GM18511 (cell line): ENCODE data around the gene RAD23B.
"Not testable (repeated sequence)": the region's sequence is repeated elsewhere in the genome, so short reads cannot be mapped to it uniquely, and the experiment has no call there.

Source experiments
- ATAC-seq: cut with Tn5 transposase; IDR thresholded peaks from one replicate; pipeline ENCODE4 v1.9.1; 2021; ENCODE audit warnings: mild to moderate bottlenecking, moderate library complexity; ENCODE audit not compliant: unreplicated experiment

RAD23B gene

DNA sequence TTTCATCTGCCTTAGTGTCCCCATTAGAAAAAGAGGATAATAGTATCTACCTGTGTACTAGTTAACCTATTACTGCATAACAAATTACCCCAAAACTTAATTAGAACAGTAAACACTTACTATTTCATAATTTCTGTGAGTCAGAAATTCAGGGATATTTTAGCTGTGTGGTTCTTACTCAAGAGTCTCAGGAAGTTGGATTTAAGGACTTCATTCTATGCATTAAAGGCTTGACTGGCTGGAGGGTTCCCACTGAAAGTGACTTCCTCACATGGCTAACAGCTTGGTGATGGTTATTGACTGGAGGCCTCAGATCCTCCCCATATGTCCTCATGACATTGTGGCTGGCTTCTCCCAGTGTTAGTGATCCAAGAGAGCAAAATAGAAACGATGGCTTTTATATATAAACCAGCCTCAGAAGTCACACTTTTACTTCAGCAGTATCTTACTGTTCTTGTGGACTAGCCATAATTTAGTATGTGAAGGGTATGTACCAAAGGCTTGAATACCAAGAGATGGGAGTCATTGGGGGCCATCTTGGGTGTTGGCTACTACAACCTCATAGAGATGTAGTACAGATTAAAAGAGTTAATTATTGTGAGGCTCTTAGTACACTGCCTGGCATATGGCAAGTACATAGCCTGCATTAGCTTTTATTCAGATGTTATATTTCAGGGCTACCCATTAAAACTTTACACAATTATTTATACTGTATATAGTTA, 9.9 kb downstream of the RAD23B start:
- no peak for ATAC-seq

DNA sequence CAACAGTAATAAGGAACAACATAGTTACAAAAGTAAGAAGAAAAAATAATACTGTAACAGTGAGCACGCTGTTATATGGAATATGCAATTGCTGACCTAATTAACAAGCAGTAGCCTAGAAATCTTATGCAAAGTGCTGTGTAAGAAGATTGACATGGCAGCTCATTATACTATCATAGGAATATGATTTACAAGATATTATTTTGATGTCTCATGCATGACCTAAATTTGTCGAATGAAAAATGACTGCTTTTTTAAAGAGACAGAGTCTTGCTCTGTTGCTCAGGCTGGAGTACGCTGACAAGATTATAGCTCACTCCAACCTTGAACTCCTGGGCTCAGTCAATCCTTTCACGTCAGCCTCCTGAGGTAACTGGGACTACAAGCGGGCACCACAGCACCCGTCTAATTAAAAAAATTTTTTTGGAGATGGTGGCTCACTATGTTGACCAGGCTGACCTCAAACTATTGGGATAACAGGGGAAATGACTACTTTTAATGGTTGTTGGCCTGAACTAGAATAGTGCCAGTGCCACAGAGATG, 10.5 kb downstream of the RAD23B start:
- no peak for ATAC-seq

DNA sequence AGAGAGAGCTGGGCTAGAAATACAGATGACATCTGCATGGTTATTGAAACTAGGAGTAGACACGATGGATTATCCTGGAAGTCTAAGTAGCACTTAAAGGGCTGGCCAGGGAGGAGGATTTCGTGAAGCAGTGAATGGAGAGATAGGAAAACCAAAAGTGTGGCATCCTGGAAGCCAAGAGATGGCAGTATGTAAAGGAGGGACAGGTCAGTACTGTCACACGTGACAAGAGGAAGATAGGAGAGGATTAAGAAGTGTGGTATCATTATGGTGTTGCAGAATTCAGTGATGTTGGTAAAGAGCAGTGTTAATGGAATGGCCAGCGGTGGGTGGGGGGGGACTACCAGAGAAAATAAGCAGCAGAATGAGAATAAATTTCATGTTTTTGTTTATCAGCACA, 11.7 kb downstream of the RAD23B start:
- no peak for ATAC-seq

DNA sequence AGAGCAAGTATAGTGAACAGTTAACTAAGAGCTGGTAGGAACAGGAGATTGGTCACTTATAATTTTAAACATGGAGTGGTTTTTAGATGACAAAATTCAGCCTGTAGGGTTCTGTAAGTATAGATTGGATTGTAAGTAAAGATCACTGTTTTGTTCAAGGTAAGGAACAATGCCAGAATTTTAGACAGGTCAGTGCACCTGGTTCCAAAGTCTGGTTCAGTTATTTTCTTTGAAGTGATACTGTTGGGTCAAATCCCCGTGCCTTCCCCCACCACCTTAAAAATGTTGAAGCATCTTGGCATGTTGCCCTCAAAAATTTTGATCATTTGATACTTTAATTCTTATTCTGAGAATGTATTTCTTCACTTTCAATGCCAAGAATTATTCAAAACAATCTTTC, 12.9 kb downstream of the RAD23B start:
- ATAC-seq, result no peak

DNA sequence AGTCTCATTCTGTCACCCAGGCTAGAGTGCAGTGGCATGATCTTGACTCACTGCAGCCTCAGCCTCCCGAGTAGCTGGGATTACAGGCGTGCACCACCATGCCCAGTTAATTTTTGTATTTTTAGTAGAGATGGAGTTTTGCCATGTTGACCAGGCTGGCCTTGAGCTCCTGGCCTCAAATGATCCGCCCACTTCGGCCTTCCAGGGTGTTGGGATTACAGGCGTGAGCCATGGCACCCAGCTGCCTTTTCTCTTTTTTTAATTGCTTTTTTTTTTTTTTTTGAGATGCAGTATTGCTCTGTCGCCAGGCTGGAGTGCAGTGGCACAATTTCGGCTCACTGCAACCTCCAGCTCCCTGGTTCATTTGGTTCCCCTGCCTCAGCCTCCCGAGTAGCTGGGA, 13.5 kb downstream of the RAD23B start:
- not testable (repeated sequence) for ATAC-seq

DNA sequence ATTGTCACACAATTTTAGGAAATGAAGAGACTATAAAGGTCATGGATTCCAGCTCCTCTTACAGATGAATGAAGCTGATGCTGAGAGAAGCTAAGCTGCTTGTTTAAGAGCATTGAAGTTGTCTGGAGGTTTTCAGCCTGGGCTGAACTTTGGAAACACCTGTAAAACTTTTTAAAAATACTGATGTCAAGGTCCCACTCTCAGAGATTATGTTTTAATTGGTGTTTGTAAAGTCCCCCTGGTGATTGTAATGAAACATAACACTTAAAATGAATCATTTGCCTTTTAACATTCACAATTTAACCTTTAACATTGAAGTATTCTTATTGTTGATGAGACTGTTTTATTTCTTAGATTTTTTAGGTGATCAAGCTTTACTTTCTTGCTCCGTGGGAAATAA, 16.4 kb downstream of the RAD23B start:
- no peak for ATAC-seq

DNA sequence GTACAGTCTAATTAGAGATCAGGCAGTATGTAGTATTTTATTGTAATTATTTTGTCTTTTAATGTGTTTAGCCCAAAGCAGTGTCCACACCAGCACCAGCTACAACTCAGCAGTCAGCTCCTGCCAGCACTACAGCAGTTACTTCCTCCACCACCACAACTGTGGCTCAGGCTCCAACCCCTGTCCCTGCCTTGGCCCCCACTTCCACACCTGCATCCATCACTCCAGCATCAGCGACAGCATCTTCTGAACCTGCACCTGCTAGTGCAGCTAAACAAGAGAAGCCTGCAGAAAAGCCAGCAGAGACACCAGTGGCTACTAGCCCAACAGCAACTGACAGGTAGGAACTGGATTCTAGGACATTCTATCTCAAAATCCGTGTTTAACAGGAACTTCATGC, 23.2 kb downstream of the RAD23B start:
- no peak for ATAC-seq

DNA sequence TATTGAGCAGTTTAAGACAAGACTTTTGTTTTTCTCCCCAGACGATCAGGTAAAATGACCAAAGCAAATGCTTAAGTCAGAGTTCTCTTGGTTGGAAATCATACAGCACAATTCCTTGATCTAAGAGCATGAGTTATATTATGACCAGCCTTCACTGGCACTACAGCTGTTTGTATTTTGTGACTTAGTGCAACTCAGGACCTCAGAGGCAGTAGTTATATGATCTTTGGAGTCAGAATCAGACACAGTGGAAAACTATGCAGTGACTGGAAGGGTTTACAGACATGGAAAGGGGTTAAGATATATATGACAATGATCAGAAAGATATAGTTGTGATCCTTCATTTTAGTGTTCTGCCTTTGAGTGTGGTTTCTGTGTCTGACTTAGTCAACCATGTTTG, 24.3 kb downstream of the RAD23B start:
- ATAC-seq, result no peak

DNA sequence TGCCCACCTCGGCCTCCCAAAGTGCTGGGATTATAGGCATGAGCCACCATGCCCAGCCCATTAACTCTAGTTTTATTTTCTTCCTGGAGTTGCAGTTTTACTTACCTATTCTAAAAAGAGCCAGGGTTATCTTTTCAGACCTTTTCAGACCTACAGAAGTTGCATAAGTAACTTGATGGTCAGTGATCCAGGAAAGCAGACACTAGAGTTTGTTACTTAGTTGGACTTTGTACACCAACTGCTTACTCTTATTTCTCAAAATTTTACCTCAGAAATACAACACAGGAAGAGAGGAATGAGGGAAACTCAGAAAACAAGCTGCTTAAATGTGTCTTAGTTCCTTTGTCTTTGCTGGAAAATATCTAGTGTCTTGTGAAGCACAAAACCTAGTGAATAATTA, 25.4 kb downstream of the RAD23B start:
- ATAC-seq, result no peak

DNA sequence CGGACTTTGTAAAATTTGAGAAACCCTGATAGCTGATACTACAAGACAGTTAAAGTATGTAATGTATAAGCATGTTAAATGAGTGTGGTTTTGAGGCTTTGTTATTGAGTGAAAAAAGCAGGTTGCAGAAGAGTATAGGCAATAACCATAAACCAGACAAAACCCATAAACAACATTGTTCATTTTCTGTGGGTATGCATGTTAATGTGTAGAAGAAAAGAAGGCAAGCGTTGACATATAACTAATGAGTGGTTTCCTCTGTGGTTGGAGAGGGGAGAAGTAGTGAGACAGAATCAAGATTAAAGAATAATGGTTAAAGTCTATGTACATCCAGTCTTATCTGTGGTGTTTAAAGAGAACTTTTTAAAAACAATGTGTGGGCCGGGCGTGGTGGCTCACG, 26.2 kb downstream of the RAD23B start:
- ATAC-seq, result peak; percentile 80

DNA sequence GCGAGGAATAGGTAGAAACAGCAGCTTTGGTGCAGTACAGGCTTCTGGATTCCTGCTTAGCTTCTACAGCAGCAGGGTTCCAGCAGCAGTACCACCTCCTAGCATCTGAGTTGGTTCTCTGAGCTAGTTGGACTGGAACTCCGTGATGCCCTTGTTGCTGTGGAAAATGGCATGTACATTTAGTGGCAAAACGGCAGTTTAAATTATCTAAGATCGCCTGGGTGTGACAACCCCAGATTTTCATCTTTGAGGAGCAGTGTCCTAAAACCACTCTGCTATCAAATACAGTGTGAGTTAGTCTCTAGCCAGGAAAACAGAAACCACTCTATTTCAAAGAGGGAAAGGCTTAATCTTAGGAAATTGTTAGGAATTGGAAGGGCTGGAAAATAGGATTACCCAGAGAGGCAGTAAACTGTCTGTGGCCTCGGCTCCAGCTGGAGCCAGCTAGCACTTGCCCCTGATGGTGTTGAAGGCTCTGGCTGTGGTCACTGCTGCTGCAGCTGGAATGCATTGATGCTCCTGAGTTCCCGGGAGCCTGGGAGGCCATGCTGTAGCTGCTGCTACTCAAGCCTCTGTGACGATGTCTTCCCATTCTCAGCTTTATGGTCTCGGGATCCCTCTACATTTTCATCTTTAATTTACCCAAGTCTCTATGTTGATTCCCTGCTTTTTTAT, 29.4 kb downstream of the RAD23B start:
- ATAC-seq, result no peak

DNA sequence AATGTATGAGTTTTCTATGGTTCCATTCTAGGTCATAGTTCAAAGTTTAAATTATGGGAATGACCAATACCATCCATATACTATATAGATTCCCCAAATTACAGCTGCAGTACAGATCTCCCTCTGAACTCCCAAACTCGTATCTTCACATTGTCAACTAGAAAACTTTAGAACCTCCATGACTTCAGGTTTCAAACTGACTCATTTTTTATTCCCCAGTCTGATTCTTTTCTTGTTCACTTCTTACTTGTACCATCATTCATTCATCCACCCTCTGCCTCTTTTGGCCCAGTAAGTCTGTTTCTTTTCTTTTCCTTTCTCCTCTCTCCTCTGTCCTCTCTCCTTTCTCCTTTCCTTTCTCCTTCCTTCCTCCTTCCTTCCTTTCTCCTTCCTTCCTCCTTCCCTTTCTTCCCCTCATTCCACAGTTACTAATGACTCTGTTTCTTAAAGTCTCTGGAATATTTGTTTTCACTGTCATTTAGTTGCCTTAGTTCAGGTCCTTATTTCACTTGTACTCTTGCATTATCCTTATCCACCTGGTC, 30.5 kb downstream of the RAD23B start:
- ATAC-seq, result no peak

DNA sequence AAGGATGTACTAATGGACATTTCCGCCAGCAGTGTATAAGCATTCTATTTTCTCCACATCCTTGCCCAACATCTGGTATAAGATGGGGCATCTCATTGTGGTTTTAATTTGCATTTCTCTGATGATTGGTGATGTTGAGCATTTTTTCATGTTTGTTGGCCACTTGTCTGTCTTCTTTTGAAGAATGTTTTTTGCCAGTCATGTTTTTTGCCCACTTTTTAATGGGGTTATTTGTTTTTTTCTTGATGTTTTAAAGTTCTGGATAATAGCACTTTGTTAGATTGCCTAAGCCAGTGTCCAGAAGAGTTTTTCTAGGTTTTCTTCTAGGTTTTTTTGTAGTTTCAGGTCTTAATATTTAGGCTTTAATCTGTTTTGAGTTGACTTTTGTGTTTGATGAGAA, 31.7 kb downstream of the RAD23B start:
- ATAC-seq, result no peak

DNA sequence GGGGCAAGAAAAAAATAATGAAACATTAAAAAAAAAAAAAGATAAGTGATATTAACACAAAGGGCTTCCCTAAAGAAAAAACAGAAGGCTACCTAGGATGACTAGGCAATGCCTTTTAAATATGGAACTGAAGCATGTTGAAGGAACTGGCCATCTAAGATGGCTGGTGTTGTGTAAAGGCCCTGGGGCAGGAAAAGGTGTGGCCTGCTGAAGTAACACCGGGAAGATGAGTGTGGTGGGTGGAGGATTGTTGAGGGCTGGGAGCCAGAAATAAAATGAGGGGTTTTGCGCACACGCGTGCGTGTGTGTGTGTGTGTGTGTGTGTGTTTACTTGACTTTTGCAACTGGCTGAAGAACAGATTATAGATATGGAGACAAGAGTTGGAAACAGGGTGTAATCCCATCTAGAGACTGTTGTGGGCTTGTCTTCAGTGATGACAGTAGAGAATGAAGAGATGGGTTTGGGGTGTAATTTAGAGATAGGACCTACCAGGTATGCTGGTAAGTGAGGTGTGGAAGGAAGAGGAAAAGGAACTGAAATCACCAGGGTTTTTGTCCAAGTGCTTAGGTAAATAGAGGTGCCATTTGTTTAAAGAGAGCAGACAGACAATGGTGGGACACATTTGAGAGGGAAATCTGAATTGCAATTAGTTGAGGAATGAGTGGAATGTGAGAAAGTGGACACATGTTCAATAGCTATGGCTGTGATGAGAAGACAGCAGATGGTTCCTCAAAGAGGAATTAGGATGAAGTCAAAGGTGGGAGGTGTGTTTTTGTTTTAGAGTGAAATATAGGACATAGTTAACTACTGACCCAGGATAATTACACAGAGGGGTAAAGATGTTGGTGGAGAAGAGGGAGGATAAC, 33.9 kb downstream of the RAD23B start:
- peak; percentile 39 for ATAC-seq

DNA sequence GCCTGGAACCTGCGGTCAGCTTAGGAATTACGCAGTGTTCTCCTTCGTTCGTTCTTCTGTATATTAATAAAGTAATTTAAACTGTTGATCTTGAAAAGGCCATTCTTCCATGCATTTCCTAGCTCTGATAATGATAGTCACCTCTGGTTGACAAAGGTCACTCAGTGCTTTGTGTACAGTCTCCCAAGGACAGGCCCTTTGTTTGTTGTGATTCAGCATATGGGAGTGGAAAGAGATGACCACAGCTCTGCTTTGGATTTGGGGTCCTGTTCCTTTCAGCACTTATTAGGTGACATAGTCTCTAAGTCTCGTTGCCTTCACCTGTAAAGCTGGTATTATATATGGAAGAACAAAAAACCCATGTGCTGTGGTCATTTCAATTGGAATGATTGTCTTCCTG, 39.6 kb downstream of the RAD23B start:
- no peak for ATAC-seq

DNA sequence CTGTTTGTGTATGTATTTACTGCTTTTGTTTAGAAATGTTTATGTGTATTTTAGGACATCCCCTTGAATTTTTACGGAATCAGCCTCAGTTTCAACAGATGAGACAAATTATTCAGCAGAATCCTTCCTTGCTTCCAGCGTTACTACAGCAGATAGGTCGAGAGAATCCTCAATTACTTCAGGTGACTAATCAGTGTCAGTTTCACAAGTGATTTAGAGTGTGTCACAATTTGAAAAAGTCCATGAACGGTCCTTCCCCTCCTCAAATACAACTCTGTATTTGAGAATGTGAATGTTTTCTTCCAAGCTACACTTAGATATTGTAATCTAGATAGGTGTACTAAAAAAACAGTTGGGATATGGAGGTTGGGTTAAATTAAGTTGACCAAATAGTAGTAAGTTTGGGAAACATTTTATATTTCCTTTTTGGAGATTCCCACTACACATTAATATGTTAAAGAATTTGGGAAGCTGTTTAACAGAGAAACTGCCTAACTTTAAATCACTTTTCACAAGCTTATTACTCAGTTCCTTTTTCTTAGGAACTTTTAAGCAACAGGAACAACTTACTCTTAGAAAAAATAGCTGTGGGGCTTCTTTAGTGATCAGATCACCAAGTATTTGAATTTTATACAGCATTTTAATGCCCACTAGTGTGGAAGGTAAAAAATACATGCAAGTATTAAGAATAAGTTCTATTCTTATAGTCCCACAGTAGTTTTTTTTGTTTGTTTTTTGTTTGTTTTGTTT, 40.9 kb downstream of the RAD23B start:
- no peak for ATAC-seq

DNA sequence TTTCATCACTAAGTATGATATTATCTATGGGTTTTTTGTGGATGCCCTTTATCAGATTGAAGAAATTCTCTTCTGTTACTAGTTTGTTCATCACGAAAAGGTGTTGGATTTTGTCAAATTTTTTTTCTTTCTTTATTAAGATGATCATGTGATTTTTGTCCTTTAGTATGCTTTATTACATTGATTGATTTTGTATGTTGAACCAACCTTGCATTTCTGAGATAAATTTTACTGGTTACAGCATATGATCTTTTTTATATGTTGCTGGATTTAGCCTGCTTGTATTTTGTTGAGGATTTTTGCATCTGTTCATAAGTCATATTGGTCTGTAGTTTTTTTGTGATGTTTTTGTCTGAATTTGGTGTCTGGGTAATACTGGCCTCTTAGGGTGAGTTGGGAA, 42.8 kb downstream of the RAD23B start:
- ATAC-seq, result no peak

DNA sequence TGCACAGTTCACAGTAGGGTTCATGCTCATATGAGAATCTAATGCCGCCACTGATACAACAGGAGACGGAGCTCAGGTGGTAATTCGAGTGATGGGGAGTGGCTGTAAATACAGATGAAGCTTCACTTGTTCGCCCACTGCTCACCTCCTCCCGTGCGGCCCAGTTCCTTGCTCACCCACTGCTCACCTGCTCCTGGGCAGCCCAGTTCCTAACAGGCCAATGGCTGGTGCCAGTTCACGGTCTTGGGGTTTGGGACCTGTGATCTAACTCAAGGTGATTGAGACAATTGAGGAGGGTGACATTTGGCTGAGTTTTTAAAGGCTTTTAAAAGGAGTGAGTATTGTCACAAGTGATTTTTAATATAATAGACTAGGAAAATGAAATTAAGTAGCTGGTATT, 45.4 kb downstream of the RAD23B start:
- no peak for ATAC-seq

DNA sequence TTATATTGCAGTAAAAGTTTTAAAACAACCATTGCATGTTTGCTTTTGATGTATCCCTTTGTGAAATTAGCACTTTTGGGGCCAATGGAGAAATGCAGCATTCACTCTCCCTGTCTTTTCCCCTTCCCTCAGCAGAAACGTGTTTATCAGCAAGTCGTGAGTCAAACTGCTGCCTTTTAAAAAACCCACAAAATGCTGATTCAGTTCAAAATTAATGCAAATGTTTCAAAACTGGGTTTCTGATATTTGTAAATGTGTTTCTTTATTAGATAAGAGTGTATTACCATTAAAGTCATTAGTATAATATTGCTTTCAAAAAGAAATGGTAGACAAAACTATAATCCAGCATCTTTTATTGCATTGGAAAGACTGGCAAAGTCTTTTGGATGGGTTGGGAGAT, 47.3 kb downstream of the RAD23B start:
- no peak for ATAC-seq

DNA sequence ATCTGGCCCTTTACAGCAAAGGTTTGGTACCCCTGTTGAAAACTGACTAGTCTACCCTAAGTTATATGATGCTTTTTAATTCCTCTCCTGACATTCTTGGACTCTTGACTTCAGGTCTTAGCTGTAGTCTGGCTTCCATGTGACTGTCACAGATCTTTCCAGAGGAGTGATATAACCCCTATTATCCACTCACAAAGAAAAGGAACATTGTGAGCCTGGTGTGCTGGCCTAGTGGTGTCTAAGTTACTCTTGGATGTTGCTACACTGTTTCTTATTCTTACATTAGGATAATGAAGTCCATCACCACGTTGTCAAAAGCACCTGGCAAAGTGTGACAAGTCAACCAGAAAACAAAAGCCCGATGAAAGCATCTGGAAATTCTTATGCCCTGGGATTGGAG, 49.8 kb downstream of the RAD23B start:
- no peak for ATAC-seq

DNA sequence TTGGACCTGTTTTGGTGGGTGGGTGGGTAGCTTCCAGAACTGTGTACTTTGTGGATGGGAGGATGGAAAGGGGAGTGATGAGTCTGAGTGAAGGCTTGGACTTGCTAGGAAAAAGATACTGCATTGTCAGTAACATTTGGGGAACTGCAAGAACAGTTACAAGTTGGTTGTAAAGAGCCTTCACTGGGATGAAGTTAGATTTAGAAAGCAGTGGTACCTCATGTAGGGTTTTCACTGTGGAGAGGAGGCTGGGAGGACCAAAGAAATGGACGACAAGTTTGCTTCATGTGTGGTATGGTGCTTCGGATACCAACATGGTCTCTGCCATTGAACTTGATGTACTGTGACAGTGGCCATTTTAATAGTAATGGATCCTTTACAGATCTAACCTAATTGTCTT, 50.3 kb downstream of the RAD23B start:
- ATAC-seq, result no peak
